ENCODE data around the gene SWAP70.

Gene SWAP70

DNA sequence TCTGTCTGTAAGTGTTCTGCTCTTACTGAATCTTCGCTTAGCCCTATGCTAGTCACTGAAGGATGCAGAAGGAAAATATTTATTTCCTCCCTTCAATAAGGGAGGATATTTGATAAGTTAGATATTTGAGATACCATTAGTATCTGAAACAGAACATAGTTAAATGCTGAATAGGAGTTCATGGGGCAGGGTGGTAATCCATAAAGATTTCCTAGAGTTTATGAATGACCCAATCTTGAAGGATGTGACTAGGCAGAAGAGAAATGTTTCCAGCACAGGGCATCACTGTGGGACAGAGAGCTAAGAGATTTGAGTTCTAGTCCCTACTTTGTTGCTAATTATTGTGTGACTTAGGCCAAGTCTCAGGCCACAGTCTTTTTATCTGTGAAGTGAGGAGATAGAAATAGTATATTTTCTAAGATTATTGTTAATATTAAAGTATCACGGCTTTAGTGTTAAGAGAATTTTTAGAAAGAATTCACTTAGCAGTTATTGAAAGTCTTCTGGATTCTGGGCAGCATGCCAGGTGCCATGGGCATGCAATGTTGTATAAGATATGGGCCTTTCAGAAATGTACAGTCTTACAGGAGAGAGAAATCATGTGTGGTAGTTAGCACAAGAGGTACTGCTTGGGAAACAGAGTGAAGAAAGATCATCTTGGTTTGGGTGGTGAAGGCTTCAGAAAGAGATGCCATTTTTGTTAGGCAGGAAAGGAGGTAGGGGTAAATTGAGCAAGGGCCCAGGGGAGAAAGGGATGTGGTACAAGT, 24.0 kb downstream of the SWAP70 start:
- TF ChIP-seq ZFP3 (CRISPR knock-in tag; IDR thresholded peaks at IDR 0.05) (0 out of 2 replicates have a peak, but pooled peaks have one; percentile 12), ZNF8 (CRISPR knock-in tag; IDR thresholded peaks at IDR 0.05) (no peak), TCF4 (CRISPR knock-in tag; IDR thresholded peaks at IDR 0.05; ENCODE audit: borderline replicate concordance) (no peak), TOX (CRISPR knock-in tag; IDR thresholded peaks at IDR 0.05; ENCODE audit: borderline replicate concordance) (no peak)
- ATAC-seq, result peak; percentile 45

DNA sequence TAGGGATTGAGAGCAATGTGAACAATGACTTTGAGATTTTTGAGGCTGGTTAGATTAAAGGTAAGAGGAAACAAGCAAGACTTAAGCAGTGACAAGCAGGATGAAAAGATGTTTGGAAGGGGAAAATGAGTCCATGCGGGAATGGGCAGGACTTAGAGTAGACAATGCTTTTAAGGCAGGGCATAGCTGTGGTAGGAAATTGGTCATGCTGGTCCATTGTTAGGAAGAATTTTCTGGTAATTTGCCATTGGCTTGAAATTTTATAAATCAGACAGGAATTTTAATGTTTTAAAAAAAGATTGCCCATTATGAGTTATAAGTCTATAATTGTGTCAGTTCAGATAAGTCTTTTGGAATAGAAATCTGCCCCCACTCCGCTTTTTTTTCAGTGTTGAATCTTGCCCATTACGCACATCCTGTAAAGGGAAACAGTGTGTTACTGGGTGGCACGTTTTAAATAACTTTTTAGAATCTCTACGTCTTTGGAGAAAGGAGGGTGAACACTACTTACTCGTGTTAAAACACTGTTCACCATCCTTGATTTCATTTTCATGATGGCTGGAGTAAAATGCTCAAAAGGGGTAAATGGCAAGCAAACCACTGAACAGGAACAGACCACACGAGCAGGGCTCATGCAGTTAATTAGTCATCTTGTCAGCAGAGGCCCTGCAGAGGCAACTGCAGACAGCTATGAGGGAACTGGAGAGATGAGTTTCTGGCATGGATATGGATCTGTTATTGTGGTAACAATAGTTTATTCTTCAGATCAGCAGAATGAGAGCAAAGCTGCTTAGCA, 25.0 kb downstream of the SWAP70 start:
- ATAC-seq, result peak; percentile 93
- TF ChIP-seq, protein P1, sequence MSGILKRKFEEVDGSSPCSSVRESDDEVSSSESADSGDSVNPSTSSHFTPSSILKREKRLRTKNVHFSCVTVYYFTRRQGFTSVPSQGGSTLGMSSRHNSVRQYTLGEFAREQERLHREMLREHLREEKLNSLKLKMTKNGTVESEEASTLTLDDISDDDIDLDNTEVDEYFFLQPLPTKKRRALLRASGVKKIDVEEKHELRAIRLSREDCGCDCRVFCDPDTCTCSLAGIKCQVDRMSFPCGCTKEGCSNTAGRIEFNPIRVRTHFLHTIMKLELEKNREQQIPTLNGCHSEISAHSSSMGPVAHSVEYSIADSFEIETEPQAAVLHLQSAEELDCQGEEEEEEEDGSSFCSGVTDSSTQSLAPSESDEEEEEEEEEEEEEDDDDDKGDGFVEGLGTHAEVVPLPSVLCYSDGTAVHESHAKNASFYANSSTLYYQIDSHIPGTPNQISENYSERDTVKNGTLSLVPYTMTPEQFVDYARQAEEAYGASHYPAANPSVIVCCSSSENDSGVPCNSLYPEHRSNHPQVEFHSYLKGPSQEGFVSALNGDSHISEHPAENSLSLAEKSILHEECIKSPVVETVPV (CRISPR knock-in tag; IDR thresholded peaks at IDR 0.05), result no peak
- TF ChIP-seq, protein P2, sequence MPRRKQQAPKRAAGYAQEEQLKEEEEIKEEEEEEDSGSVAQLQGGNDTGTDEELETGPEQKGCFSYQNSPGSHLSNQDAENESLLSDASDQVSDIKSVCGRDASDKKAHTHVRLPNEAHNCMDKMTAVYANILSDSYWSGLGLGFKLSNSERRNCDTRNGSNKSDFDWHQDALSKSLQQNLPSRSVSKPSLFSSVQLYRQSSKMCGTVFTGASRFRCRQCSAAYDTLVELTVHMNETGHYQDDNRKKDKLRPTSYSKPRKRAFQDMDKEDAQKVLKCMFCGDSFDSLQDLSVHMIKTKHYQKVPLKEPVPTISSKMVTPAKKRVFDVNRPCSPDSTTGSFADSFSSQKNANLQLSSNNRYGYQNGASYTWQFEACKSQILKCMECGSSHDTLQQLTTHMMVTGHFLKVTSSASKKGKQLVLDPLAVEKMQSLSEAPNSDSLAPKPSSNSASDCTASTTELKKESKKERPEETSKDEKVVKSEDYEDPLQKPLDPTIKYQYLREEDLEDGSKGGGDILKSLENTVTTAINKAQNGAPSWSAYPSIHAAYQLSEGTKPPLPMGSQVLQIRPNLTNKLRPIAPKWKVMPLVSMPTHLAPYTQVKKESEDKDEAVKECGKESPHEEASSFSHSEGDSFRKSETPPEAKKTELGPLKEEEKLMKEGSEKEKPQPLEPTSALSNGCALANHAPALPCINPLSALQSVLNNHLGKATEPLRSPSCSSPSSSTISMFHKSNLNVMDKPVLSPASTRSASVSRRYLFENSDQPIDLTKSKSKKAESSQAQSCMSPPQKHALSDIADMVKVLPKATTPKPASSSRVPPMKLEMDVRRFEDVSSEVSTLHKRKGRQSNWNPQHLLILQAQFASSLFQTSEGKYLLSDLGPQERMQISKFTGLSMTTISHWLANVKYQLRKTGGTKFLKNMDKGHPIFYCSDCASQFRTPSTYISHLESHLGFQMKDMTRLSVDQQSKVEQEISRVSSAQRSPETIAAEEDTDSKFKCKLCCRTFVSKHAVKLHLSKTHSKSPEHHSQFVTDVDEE (CRISPR knock-in tag; IDR thresholded peaks at IDR 0.05), result peak; percentile 50; the same call in 1 of the 2 replicates
- TF ChIP-seq ZFP3 (CRISPR knock-in tag; IDR thresholded peaks at IDR 0.05), result 0 out of 2 replicates have a peak, but pooled peaks have one; percentile 13
- 0 out of 2 replicates have a peak, but pooled peaks have one; percentile 29 for TF ChIP-seq ISL1 (CRISPR knock-in tag; IDR thresholded peaks at IDR 0.05)

DNA sequence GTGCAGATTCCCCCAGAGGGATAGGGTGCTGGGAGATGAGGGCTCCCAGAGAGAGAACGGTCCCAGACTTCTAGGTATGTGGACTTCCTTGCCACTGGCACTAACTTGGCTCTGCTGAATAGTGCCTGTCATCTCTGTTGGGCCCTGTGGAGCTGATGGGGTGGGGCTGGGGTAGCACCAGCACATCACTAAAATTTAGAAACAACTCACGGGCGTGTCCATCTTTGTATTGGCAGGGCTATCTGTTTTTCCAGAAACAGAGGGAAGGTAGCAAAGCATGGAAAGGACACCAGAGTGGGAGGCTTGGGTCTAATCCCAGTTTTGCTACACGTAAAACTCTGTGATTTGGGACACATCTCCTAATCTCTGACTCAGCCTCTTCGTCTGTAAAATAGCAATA, 25.8 kb downstream of the SWAP70 start:
- ATAC-seq, result peak; percentile 57
- TF ChIP-seq ZNF565 (CRISPR knock-in tag; conservative IDR thresholded peaks at IDR 0.05; ENCODE audit: low read depth), result no peak

DNA sequence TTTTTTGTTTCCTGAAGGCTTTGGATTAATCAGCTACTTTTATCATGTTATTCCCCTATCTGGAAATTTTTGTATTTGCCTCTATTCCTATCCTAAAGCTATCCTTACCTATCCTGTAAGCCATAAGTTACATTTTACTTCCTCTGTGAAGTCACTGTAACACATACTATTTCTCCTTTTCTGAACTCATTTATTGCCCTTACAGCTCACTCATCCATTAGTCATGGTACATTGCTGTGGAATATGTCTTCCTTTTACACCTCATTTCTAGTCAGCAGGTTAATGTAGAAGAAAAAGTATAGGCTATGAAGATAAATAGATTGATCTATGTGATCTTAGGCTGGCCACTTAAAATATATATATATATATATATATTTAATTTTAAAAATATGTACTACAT, 28.0 kb downstream of the SWAP70 start:
- TF ChIP-seq ZNF565 (CRISPR knock-in tag; conservative IDR thresholded peaks at IDR 0.05; ENCODE audit: low read depth) (no peak), ZNF70 (CRISPR knock-in tag; IDR thresholded peaks at IDR 0.05) (no peak), ZFP3 (CRISPR knock-in tag; IDR thresholded peaks at IDR 0.05) (no peak), ESRRG (CRISPR knock-in tag; IDR thresholded peaks at IDR 0.05) (no peak), ISL1 (CRISPR knock-in tag; IDR thresholded peaks at IDR 0.05) (no peak), OSR1 (CRISPR knock-in tag; IDR thresholded peaks at IDR 0.05) (no peak), ZC3H10 (CRISPR knock-in tag; IDR thresholded peaks at IDR 0.05) (no peak), CSDC2 (CRISPR knock-in tag; IDR thresholded peaks at IDR 0.05) (no peak), PPARA (CRISPR knock-in tag; IDR thresholded peaks at IDR 0.05; ENCODE audit: borderline replicate concordance) (no peak), RARB (CRISPR knock-in tag; IDR thresholded peaks at IDR 0.05) (no peak), ARNTL (CRISPR knock-in tag; IDR thresholded peaks at IDR 0.05; ENCODE audit: borderline replicate concordance, low read depth) (no peak), SNAI2 (CRISPR knock-in tag; IDR thresholded peaks at IDR 0.05) (no peak)
- no peak for ATAC-seq

DNA sequence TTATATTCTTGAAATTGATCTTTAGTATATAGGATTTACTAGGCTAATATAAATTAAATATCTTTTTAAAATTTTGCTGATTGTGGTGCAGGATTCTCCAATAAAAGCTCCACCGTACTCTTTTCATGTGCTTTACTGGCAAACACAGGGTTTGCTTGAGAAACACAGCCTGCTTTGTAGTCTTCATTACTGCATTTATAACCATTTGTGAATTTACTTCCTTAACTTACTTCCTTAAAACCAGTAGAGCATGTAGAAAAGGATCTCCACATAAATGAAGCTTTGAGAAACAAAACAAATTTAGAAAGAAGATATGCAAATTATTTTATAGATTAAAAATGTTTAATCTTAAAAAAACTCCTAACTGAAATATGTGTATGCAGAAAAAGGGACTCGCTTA, 28.8 kb downstream of the SWAP70 start:
- ATAC-seq, result no peak
- TF ChIP-seq ZFP30 (CRISPR knock-in tag; IDR thresholded peaks at IDR 0.05), result no peak
- no peak for TF ChIP-seq ESRRG (CRISPR knock-in tag; IDR thresholded peaks at IDR 0.05)
- TF ChIP-seq SNAI2 (CRISPR knock-in tag; IDR thresholded peaks at IDR 0.05), result no peak
- no peak for TF ChIP-seq TOX (CRISPR knock-in tag; IDR thresholded peaks at IDR 0.05; ENCODE audit: borderline replicate concordance)
- TF ChIP-seq BACH2 (CRISPR knock-in tag; IDR thresholded peaks at IDR 0.05; ENCODE audit: borderline replicate concordance), result no peak
- TF ChIP-seq, protein P1 (CRISPR knock-in tag; IDR thresholded peaks at IDR 0.05), result no peak
- TF ChIP-seq ZNF8 (CRISPR knock-in tag; IDR thresholded peaks at IDR 0.05), result no peak
